ENCODE results near the gene TLK1.
"Not testable (repeated sequence)": the region's sequence is repeated elsewhere in the genome, so short reads cannot be mapped to it uniquely, and the experiment has no call there.

The TLK1 gene

DNA sequence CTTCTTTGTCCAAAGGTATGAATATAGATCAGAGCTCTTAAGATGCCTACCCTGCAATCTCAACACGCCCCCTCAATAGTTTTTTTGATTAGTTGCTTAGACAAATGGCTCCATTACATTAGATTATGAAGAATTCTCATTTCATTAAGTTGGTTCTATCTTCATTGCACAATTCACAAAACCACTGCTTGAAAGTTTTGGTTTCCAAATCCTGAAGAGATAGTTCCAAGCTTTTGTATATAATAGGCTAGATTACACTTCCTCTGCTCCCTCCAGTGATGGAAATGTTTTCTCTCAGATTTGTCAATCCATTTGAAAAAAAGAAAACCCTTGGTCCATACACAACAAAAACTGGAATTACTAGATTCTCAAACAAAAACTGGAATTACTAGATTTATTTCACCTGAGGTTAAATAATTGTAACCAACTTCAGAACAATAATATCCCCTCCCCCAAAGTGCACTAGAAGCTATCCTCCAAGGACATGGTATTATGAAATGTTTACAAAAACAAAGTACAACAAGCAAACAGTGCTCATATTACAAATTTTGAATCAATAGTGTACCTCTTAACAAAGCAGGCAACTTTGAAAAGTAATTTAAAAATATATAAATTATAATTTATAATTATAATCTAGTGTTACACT, 6.8 kb upstream of the TLK1 start:
- Histone ChIP-seq H3K9me3 (ENCODE audit: insufficient read depth, low read depth, low read length) (no peaks in the 10 kb centered on the region), H3K9ac (ENCODE audit: low read depth, low read length) (no peak overlapping the region), H3K36me3 (ENCODE audit: insufficient read depth, low read length) (no peaks in the 10 kb centered on the region), H3K27me3 (ENCODE audit: insufficient read depth, low read length) (no peaks in the 10 kb centered on the region), H3K27ac (ENCODE audit: low read depth, low read length) (no peak overlapping the region), H3K4me3 (ENCODE audit: low read length) (no peak overlapping the region), H3K4me1 (ENCODE audit: insufficient read depth, low read length) (peaks cover 8% of the 10 kb centered on the region; the same call in 1 of the 2 replicates)
- WGBS: no CpG with 5 or more reads among the region's 1 CpG

DNA sequence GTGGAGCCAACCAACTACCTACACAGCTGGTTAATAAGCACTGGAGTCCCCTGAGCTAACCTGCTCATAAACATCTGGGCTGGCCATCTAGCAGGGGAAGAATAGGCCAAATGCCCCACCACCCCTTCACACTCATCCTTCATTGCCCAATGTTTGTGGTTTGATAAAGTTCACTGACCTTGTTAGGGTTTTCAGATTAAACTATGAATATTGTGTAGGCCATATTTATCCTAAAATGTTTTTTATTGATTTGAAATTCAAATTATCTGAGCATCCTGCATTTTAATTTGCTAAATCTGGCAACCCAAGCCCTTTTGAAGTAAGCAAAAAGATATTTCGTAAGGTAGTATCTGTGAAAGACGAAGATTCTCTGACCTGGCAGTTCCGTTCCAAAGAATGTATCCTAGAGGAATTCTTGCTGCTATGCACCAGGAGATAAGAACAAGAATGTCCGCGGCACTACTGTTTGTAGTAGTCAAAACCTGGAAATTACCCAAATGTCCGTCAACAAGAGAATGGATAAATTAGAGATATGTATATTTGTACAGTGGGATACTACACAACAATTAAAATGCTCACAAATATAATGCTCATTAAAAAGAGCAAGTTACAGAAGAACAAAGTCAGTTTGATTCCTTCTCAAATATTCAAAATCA, 5.8 kb upstream of the TLK1 start:
- WGBS: 92% methylated on average over 6 of the region's 6 CpGs
- Histone ChIP-seq H3K27me3 (ENCODE audit: insufficient read depth, low read length) (no peaks in the 10 kb centered on the region), H3K27ac (ENCODE audit: low read depth, low read length) (no peak overlapping the region), H3K36me3 (ENCODE audit: insufficient read depth, low read length) (no peaks in the 10 kb centered on the region), H3K9ac (ENCODE audit: low read depth, low read length) (no peak overlapping the region), H3K4me3 (ENCODE audit: low read length) (no peak overlapping the region), H3K9me3 (ENCODE audit: insufficient read depth, low read depth, low read length) (no peaks in the 10 kb centered on the region), H3K4me1 (ENCODE audit: insufficient read depth, low read length) (peaks cover 13% of the 10 kb centered on the region)

GRCh38 chr2:171165967-171166327, 5.3 kb upstream of the TLK1 start:
- Histone ChIP-seq H3K9ac (ENCODE audit: low read depth, low read length) (no peak overlapping the region), H3K4me3 (ENCODE audit: low read length) (no peak overlapping the region), H3K9me3 (ENCODE audit: insufficient read depth, low read depth, low read length) (no peaks in the 10 kb centered on the region), H3K4me1 (ENCODE audit: insufficient read depth, low read length) (peaks cover 14% of the 10 kb centered on the region), H3K27me3 (ENCODE audit: insufficient read depth, low read length) (no peaks in the 10 kb centered on the region), H3K36me3 (ENCODE audit: insufficient read depth, low read length) (no peaks in the 10 kb centered on the region), H3K27ac (ENCODE audit: low read depth, low read length) (no peak overlapping the region)
- 90% methylated on average over 1 of the region's 1 CpG for WGBS

DNA sequence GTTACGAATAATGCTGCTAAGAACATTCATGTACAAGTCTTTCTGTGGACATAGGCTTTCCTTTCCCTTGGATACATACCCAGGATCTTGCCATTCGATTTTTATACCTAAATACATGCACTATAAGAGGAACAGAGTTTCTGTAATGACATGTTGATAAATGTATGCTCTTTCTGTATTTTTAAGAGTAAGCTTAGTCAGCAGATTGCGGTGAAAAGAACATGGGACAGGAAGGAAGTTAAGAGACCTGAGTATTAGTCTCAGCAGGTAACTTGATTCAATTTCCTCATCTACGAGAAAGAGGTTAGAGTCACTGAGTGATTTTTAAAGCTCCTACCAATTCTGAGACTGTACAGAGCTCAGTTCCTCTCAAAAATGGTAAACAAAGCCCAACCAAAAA, 2.6 kb upstream of the TLK1 start:
- Histone ChIP-seq H3K36me3 (ENCODE audit: insufficient read depth, low read length) (no peaks in the 10 kb centered on the region), H3K9me3 (ENCODE audit: insufficient read depth, low read depth, low read length) (no peaks in the 10 kb centered on the region), H3K27ac (ENCODE audit: low read depth, low read length) (no peak overlapping the region), H3K9ac (ENCODE audit: low read depth, low read length) (no peak overlapping the region), H3K4me1 (ENCODE audit: insufficient read depth, low read length) (peaks cover 17% of the 10 kb centered on the region), H3K27me3 (ENCODE audit: insufficient read depth, low read length) (no peaks in the 10 kb centered on the region), H3K4me3 (ENCODE audit: low read length) (no peak overlapping the region)
- 85% methylated on average over 3 of the region's 4 CpGs for WGBS

DNA sequence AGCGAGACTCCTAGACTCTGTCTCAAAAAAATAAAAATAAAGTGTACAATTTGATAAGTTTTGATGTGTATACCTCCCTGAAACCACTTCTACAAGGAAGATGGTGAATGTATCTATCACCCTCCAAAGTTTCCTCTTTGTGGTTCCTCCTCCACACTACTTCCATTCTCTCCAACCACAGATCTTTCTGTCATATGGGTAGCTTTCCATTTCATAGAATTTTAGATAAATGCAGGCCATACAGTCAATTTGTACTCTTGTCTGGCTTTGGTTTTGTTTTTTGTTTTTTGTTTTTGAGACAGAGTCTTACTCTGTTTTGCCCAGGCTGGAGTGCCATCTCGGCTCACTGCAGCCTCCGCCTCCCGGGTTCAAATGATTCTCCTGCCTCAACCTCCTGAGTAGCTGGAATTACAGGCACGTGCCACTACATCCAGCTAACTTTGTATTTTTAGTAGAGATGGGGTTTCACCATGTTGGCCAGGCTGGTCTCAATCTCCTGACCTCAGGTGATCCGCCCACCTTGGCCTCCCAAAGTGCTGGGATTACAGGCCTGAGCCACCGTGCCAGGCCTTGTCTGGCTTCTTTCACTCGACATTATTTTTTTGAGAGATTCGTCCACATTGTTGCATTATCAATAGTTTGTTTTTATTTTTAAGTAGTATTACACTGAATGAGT, 2.0 kb upstream of the TLK1 start:
- not testable (repeated sequence) for H3K36me3 ChIP-seq (ENCODE audit: insufficient read depth, low read length); H3K9ac ChIP-seq (ENCODE audit: low read depth, low read length); H3K27ac ChIP-seq (ENCODE audit: low read depth, low read length); H3K27me3 ChIP-seq (ENCODE audit: insufficient read depth, low read length); H3K9me3 ChIP-seq (ENCODE audit: insufficient read depth, low read depth, low read length); H3K4me3 ChIP-seq (ENCODE audit: low read length)
- 93% methylated on average over 8 of the region's 9 CpGs for WGBS
- peaks cover 23% of the 10 kb centered on the region for H3K4me1 ChIP-seq (ENCODE audit: insufficient read depth, low read length)

DNA sequence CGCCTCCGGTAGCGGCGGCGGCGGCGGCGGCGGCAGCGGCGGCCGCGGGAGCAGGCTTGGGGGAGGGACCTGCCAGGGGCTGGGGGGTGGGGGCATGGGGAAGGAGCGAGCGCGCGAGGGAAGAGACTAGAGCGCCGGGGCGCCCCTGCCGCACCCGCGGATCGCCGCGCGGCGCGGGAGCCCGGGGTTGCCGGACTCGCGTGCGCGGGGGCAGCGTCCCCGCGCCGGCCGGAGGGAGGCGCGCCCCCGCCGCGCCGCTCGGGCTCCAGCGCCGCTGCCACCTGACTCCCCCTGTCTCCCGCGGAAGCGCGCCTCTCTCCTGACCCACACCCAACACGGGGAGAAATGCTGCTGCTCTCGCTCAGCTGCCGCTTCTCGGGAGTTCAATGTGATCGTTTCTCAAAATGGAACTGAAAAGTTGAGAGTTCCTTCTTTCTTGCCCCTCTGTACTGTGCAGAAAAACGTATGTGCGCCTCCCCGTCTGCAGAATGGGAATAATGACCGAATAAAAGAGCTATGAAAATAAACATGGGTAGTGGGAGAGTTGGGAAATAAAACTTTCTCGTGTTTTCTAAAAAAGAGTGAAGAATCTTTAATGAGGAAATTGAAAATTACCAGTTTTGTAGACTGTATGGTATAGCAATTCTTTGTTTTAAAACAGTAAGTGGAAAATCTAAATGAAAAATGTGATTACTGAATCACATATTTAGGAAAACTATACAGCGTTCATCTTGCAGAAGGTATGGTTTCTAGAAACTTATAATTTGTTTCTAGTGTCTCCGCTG, 455 bp upstream of the TLK1 start:
- Histone ChIP-seq H3K4me1 (ENCODE audit: insufficient read depth, low read length) (peaks cover 35% of the 10 kb centered on the region), H3K27me3 (ENCODE audit: insufficient read depth, low read length) (no peaks in the 10 kb centered on the region), H3K27ac (ENCODE audit: low read depth, low read length) (peak overlapping the region; percentile 98), H3K9ac (ENCODE audit: low read depth, low read length) (peak overlapping the region; percentile 95), H3K4me3 (ENCODE audit: low read length) (peak overlapping the region; percentile 97), H3K9me3 (ENCODE audit: insufficient read depth, low read depth, low read length) (no peaks in the 10 kb centered on the region), H3K36me3 (ENCODE audit: insufficient read depth, low read length) (no peaks in the 10 kb centered on the region)
- WGBS: under 1% methylated on average over 63 of the region's 65 CpGs

DNA sequence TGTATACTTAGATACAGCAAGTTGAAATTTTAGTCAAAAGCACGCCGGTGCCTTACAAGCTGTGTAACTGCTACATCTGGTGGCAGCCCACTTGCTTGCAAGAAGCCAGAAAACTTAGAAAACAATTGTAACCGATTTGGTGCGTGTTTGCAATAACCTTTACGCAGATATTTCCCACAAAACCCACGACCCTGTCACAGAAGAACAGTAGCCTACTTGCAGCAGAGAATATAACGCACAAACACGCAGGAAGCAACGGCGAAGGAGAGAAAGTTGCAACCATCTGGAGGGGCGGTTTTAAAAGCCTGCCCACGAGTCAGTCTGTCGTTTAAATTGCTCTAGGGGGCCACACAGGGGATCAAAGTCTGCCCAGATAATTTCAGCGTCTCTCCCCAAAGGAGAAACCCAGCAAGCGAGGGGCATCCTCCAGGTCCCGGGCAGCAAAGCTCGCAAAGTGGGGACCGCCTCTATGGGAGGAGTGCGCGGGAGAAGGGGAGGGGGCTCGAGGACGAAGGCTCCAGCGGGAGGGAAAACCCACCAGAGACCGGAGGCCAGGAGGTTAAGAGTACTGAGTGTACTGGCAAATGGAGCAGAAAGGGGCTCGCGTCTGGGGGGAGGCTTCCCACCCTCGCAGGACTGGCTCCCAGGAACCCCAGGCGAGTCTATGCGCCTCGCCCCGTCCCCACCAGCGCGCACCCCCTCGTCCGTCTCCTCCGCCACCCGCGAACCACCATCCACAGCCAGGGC, 1.1 kb downstream of the TLK1 start:
- Histone ChIP-seq H3K27ac (ENCODE audit: low read depth, low read length) (peak overlapping the region; percentile 98), H3K27me3 (ENCODE audit: insufficient read depth, low read length) (no peaks in the 10 kb centered on the region), H3K4me1 (ENCODE audit: insufficient read depth, low read length) (peaks cover 51% of the 10 kb centered on the region), H3K4me3 (ENCODE audit: low read length) (peak overlapping the region; percentile 97), H3K9me3 (ENCODE audit: insufficient read depth, low read depth, low read length) (no peaks in the 10 kb centered on the region), H3K9ac (ENCODE audit: low read depth, low read length) (peak overlapping the region; percentile 95), H3K36me3 (ENCODE audit: insufficient read depth, low read length) (no peaks in the 10 kb centered on the region)
- WGBS: under 1% methylated on average over 38 of the region's 38 CpGs

DNA sequence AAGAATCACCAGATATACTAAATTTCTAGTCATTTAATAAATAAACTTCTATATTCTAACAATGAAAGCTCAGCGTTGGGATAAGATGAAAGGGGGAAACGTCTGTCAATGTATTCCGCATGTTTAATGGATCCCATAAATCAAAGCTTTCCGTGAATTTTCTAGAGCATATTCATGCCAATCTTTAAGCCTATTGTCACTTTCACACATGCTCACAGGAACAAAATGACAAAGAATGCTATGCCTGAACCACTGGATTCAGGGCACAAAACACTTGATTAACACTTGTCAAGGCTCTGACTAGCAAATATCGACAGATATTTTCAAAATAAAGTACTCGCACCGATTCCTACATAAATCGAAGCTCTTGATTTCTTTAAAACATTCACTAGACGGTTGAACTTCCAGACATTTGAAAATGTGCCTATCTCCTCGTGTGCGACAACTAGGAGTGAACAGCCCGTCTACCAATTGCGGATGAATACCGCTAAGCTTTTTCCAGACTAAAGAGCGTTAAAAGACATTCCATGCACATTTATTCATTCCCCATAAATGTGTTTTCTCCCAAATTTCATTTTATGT, 1.8 kb downstream of the TLK1 start:
- Histone ChIP-seq H3K9ac (ENCODE audit: low read depth, low read length) (peak overlapping the region; percentile 95), H3K36me3 (ENCODE audit: insufficient read depth, low read length) (no peaks in the 10 kb centered on the region), H3K27ac (ENCODE audit: low read depth, low read length) (peak overlapping the region; percentile 98), H3K4me3 (ENCODE audit: low read length) (peak overlapping the region; percentile 97), H3K9me3 (ENCODE audit: insufficient read depth, low read depth, low read length) (no peaks in the 10 kb centered on the region), H3K4me1 (ENCODE audit: insufficient read depth, low read length) (peaks cover 54% of the 10 kb centered on the region), H3K27me3 (ENCODE audit: insufficient read depth, low read length) (no peaks in the 10 kb centered on the region)
- under 1% methylated on average over 15 of the region's 15 CpGs for WGBS

DNA sequence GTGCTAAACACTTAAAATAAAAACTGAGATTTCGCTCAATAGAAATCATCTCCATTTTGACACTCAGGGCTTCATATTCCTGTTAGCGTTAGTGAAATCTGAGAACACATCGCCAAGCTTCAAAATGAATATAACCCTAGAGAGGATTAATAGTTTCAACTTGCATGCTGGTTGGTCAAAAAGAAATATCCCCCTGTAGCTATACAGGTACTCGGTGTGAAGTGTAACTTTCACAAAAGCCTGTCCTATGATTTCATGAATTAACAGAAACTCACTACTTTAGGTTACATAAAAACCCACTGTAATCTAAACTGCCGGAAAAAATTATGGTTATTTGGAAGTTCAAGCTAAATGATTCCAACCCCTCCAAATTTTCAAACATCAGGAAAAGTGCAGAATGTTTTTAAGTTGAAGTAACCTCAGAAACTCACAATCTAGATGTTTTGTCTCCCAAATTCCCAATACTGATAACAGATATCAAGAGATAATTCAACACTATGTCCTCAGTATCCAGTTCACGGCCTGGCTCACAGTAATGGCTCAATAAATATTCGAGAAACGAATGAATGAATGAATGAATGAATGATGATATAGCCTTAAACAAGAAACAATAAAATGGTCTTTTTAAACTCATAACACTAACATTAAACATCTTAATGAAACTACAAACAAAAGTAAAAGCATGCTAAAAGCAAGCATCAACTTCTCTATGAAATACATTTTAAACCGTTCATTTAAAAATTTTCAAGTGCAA, 2.5 kb downstream of the TLK1 start:
- no peaks in the 10 kb centered on the region for H3K27me3 ChIP-seq (ENCODE audit: insufficient read depth, low read length)
- WGBS: 31% methylated on average over 5 of the region's 9 CpGs
- H3K9me3 ChIP-seq (ENCODE audit: insufficient read depth, low read depth, low read length): no peaks in the 10 kb centered on the region
- no peak overlapping the region for H3K27ac ChIP-seq (ENCODE audit: low read depth, low read length)
- H3K9ac ChIP-seq (ENCODE audit: low read depth, low read length): peak overlapping the region; percentile 95
- H3K36me3 ChIP-seq (ENCODE audit: insufficient read depth, low read length): no peaks in the 10 kb centered on the region
- peak overlapping the region; percentile 97 for H3K4me3 ChIP-seq (ENCODE audit: low read length)
- H3K4me1 ChIP-seq (ENCODE audit: insufficient read depth, low read length): peaks cover 50% of the 10 kb centered on the region

DNA sequence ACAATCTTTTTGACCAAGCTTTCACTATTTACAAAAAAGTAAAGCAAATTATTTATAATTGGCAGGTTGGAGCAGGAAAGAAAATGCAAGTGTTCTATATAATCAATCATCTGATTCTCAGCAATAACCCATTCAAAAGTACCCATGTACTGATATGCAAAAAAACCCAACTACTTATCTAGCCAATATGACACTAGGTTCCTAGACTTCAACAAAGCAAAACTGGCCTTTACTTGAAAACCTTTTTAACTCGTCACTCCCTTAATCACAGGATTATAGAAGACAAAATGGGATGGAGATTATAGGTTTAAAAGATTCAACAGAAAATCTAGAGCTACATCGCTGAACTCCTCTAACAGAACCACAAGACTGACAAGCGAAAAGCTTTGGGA, 3.6 kb downstream of the TLK1 start:
- H3K4me3 ChIP-seq (ENCODE audit: low read length): no peak overlapping the region; the same call in 1 of the 2 replicates
- H3K9ac ChIP-seq (ENCODE audit: low read depth, low read length): no peak overlapping the region
- H3K27me3 ChIP-seq (ENCODE audit: insufficient read depth, low read length): no peaks in the 10 kb centered on the region
- no peak overlapping the region for H3K27ac ChIP-seq (ENCODE audit: low read depth, low read length)
- no peaks in the 10 kb centered on the region for H3K36me3 ChIP-seq (ENCODE audit: insufficient read depth, low read length)
- H3K4me1 ChIP-seq (ENCODE audit: insufficient read depth, low read length): peaks cover 46% of the 10 kb centered on the region
- whole genome bisulfite sequencing: 100% methylated on average over 2 of the region's 3 CpGs
- H3K9me3 ChIP-seq (ENCODE audit: insufficient read depth, low read depth, low read length): no peaks in the 10 kb centered on the region

All from HUES64 (cell line).